HepG2 (cell line): ENCODE measurements around the gene ANKRD29. TPM values are rescaled to one million over a fixed set of nuclear protein-coding genes. Genes with fewer than 3 reads are reported as not detected.

Source experiments
- ARID2 ChIP-seq: sonication (generic); formaldehyde crosslinking; IDR thresholded peaks from 2 replicates; pipeline ENCODE4 v1.8.1; 2022; ENCODE audit warnings: mild to moderate bottlenecking, missing genetic modification reagents, borderline replicate concordance
- ATM ChIP-seq: fragments of 450-650 bp; IDR thresholded peaks from 2 replicates; pipeline ENCODE4 v1.7.1; 2017; ENCODE audit warnings: mild to moderate bottlenecking, borderline replicate concordance
- DNMT3B ChIP-seq: conservative IDR thresholded peaks from 2 replicates; pipeline ENCODE4 v1.6.1; 2016; ENCODE audit warnings: missing biosample characterization, control low read depth
- ELF3 ChIP-seq: IDR thresholded peaks from 2 replicates; pipeline ENCODE4 v1.6.1; 2016; ENCODE audit warnings: missing genetic modification reagents, missing compliant biosample characterization
- FOXK2 ChIP-seq: fragments of 450-650 bp; IDR thresholded peaks from 2 replicates; pipeline ENCODE4 v1.6.1; 2016
- GPN1 ChIP-seq: sonication (generic); formaldehyde crosslinking; IDR thresholded peaks from 2 replicates; pipeline ENCODE4 v1.5.1; 2020; ENCODE audit warnings: missing genetic modification reagents, borderline replicate concordance
- GTF3A ChIP-seq: sonication (generic); formaldehyde crosslinking; conservative IDR thresholded peaks from 2 replicates; pipeline ENCODE4 v1.4.0; 2020; ENCODE audit warnings: mild to moderate bottlenecking, missing genetic modification reagents
- SP5 ChIP-seq: IDR thresholded peaks from 2 replicates; pipeline ENCODE4 v1.6.1; 2016; ENCODE audit warnings: low read depth, borderline replicate concordance
- TBX2 ChIP-seq: sonication (generic); formaldehyde crosslinking; IDR thresholded peaks from 2 replicates; pipeline ENCODE4 v1.5.0; 2020; ENCODE audit warnings: missing genetic modification reagents, mild to moderate bottlenecking, borderline replicate concordance
- YY1 ChIP-seq: IDR thresholded peaks from 2 replicates; pipeline ENCODE4 v1.6.1; 2011; ENCODE audit warnings: low read length, low read depth, moderate library complexity, mild to moderate bottlenecking; ENCODE audit not compliant: insufficient read depth, insufficient replicate concordance
- ZBTB7A ChIP-seq: sonication (generic); formaldehyde crosslinking; IDR thresholded peaks from 2 replicates; pipeline ENCODE4 v1.8.0; 2022; ENCODE audit warnings: mild to moderate bottlenecking, missing genetic modification reagents
- ZNF337 ChIP-seq: sonication (generic); formaldehyde crosslinking; IDR thresholded peaks from 2 replicates; pipeline ENCODE4 v1.5.1; 2020; ENCODE audit warnings: missing genetic modification reagents, low read depth, mild to moderate bottlenecking, borderline replicate concordance
- ZNF619 ChIP-seq: sonication (generic); formaldehyde crosslinking; IDR thresholded peaks from 2 replicates; pipeline ENCODE4 v1.4.0; 2020; ENCODE audit warnings: mild to moderate bottlenecking, missing genetic modification reagents
- ZNF7 ChIP-seq: IDR thresholded peaks from 2 replicates; pipeline ENCODE4 v1.6.1; 2016; ENCODE audit warnings: missing biosample characterization, missing genetic modification reagents
- polyA plus RNA-seq, 8 experiments: library from polyadenylated mRNA; depleted of rRNA in 3 of 8; stranded (reverse) in 7 of 8; unstranded in 1 of 8; fragments of >200 nt; fragmentation: Illumina TruSeq in 4 of 8; extraction: Trizol in 4 of 8; gene quantifications; 2 replicates each; pipeline versions ENCODE4 v1.2.1 to v1.2.3, GENCODE V29; 2011 to 2016; ENCODE audit warnings: low read depth in 4 of 8, missing spikeins in 1 of 8, mixed read lengths in 1 of 8; ENCODE audit not compliant: insufficient read depth in 1 of 8
- total RNA-seq, 5 experiments: library from RNA; depleted of rRNA; stranded (reverse); fragments of >200 nt; fragmentation: Illumina TruSeq; extraction: Trizol; gene quantifications; 2 replicates each; pipeline ENCODE4 v1.2.3, GENCODE V29; 2016; ENCODE audit warnings: low read depth in 1 of 5
- TF ChIP-seq, protein P1 (sequence below): sonication (generic); formaldehyde crosslinking; IDR thresholded peaks from 2 replicates; pipeline ENCODE4 v1.4.0; 2020; ENCODE audit warnings: missing genetic modification reagents, borderline replicate concordance
- TF ChIP-seq, protein P2 (sequence below): sonication (generic); formaldehyde crosslinking; IDR thresholded peaks from 2 replicates; pipeline ENCODE4 v1.4.0; 2020; ENCODE audit warnings: missing genetic modification reagents
- TF ChIP-seq, protein P3 (sequence below): sonication (generic); formaldehyde crosslinking; conservative IDR thresholded peaks from 2 replicates; pipeline ENCODE4 v1.8.0; 2022; ENCODE audit warnings: low read depth, missing genetic modification reagents

ANKRD29 gene
- total and polyA plus RNA-seq, 2 of the 13 experiments (the other 11 are each of a cell fraction or from before 2014, with no cell fraction given) = not detected

DNA sequence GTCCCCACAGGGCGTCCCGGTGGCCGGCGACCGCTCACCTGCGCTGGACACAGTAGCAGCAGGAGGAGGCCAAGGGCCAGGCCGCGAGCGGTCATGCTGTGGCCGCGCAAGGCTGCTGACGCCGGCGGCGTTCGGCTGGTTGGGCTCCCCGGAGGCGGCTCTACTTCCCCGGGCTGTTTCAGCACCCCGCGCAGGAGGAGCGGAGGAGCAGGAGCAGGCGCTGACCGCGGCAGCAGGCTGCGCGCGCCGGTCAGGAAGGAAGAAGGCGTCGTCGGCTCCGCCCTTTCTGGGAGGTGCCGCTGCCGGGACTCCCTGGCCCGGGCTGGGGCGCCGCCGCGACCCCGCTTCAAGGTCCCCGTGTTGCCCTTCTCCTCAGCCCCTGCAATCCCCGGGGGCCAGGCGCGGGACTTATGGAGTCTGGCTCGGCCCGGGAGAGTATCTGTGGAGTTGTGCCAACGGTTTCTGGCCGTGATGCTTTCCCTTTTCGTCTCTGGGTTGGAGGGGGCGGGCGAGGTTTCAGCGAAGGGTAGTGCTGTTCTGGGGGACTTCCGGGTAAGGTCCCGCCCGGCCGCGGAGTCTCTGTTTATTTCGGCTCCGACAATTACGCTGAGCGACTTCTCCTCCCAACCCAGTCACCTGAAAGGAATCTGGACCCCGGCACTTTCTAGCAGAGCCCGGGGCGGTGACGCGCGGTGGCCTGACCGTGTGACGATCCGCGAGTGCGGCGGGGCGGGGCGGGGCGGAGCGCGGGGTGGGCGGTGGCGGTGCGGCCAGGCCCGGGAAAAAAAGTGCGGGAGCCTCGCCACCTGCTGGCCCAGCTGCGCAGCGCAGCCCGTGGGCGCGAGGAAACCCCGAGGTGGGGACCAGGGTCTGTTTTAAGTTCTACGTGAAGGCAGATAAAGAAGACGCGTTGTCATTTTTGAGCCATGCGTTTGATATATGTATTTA, 76.2 kb downstream of the ANKRD29 start, which contains the start of gene NPC1 (continued):
- TF ChIP-seq FOXK2 = no peak
- TF ChIP-seq, protein P1, sequence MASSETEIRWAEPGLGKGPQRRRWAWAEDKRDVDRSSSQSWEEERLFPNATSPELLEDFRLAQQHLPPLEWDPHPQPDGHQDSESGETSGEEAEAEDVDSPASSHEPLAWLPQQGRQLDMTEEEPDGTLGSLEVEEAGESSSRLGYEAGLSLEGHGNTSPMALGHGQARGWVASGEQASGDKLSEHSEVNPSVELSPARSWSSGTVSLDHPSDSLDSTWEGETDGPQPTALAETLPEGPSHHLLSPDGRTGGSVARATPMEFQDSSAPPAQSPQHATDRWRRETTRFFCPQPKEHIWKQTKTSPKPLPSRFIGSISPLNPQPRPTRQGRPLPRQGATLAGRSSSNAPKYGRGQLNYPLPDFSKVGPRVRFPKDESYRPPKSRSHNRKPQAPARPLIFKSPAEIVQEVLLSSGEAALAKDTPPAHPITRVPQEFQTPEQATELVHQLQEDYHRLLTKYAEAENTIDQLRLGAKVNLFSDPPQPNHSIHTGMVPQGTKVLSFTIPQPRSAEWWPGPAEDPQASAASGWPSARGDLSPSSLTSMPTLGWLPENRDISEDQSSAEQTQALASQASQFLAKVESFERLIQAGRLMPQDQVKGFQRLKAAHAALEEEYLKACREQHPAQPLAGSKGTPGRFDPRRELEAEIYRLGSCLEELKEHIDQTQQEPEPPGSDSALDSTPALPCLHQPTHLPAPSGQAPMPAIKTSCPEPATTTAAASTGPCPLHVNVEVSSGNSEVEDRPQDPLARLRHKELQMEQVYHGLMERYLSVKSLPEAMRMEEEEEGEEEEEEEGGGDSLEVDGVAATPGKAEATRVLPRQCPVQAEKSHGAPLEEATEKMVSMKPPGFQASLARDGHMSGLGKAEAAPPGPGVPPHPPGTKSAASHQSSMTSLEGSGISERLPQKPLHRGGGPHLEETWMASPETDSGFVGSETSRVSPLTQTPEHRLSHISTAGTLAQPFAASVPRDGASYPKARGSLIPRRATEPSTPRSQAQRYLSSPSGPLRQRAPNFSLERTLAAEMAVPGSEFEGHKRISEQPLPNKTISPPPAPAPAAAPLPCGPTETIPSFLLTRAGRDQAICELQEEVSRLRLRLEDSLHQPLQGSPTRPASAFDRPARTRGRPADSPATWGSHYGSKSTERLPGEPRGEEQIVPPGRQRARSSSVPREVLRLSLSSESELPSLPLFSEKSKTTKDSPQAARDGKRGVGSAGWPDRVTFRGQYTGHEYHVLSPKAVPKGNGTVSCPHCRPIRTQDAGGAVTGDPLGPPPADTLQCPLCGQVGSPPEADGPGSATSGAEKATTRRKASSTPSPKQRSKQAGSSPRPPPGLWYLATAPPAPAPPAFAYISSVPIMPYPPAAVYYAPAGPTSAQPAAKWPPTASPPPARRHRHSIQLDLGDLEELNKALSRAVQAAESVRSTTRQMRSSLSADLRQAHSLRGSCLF (CRISPR knock-in tag) = no peak
- no peak for TF ChIP-seq YY1
- no peak for TF ChIP-seq GTF3A (CRISPR knock-in tag)
- TF ChIP-seq ZNF619 (CRISPR knock-in tag) = no peak
- no peak for TF ChIP-seq ZNF7
- no peak for TF ChIP-seq GPN1 (CRISPR knock-in tag)
- TF ChIP-seq ARID2 (CRISPR knock-in tag) = no peak
- peak; percentile 75 for TF ChIP-seq SP5
- TF ChIP-seq TBX2 (CRISPR knock-in tag) = peak; percentile 70; the same call in 1 of the 2 replicates
- peak; percentile 90 for TF ChIP-seq ELF3
- TF ChIP-seq DNMT3B (CRISPR knock-in tag) = no peak; the same call in 1 of the 2 replicates
- TF ChIP-seq, protein P2, sequence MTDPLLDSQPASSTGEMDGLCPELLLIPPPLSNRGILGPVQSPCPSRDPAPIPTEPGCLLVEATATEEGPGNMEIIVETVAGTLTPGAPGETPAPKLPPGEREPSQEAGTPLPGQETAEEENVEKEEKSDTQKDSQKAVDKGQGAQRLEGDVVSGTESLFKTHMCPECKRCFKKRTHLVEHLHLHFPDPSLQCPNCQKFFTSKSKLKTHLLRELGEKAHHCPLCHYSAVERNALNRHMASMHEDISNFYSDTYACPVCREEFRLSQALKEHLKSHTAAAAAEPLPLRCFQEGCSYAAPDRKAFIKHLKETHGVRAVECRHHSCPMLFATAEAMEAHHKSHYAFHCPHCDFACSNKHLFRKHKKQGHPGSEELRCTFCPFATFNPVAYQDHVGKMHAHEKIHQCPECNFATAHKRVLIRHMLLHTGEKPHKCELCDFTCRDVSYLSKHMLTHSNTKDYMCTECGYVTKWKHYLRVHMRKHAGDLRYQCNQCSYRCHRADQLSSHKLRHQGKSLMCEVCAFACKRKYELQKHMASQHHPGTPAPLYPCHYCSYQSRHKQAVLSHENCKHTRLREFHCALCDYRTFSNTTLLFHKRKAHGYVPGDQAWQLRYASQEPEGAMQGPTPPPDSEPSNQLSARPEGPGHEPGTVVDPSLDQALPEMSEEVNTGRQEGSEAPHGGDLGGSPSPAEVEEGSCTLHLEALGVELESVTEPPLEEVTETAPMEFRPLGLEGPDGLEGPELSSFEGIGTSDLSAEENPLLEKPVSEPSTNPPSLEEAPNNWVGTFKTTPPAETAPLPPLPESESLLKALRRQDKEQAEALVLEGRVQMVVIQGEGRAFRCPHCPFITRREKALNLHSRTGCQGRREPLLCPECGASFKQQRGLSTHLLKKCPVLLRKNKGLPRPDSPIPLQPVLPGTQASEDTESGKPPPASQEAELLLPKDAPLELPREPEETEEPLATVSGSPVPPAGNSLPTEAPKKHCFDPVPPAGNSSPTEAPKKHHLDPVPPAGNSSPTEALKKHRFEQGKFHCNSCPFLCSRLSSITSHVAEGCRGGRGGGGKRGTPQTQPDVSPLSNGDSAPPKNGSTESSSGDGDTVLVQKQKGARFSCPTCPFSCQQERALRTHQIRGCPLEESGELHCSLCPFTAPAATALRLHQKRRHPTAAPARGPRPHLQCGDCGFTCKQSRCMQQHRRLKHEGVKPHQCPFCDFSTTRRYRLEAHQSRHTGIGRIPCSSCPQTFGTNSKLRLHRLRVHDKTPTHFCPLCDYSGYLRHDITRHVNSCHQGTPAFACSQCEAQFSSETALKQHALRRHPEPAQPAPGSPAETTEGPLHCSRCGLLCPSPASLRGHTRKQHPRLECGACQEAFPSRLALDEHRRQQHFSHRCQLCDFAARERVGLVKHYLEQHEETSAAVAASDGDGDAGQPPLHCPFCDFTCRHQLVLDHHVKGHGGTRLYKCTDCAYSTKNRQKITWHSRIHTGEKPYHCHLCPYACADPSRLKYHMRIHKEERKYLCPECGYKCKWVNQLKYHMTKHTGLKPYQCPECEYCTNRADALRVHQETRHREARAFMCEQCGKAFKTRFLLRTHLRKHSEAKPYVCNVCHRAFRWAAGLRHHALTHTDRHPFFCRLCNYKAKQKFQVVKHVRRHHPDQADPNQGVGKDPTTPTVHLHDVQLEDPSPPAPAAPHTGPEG (CRISPR knock-in tag) = no peak
- TF ChIP-seq ZBTB7A = peak; percentile 55; the same call in 1 of the 2 replicates
- no peak for TF ChIP-seq ATM
- TF ChIP-seq, protein P3, sequence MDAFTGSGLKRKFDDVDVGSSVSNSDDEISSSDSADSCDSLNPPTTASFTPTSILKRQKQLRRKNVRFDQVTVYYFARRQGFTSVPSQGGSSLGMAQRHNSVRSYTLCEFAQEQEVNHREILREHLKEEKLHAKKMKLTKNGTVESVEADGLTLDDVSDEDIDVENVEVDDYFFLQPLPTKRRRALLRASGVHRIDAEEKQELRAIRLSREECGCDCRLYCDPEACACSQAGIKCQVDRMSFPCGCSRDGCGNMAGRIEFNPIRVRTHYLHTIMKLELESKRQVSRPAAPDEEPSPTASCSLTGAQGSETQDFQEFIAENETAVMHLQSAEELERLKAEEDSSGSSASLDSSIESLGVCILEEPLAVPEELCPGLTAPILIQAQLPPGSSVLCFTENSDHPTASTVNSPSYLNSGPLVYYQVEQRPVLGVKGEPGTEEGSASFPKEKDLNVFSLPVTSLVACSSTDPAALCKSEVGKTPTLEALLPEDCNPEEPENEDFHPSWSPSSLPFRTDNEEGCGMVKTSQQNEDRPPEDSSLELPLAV = no peak
- no peak for TF ChIP-seq ZNF337 (CRISPR knock-in tag)
